ENCODE results near the gene EEF2.

Gene EEF2

DNA sequence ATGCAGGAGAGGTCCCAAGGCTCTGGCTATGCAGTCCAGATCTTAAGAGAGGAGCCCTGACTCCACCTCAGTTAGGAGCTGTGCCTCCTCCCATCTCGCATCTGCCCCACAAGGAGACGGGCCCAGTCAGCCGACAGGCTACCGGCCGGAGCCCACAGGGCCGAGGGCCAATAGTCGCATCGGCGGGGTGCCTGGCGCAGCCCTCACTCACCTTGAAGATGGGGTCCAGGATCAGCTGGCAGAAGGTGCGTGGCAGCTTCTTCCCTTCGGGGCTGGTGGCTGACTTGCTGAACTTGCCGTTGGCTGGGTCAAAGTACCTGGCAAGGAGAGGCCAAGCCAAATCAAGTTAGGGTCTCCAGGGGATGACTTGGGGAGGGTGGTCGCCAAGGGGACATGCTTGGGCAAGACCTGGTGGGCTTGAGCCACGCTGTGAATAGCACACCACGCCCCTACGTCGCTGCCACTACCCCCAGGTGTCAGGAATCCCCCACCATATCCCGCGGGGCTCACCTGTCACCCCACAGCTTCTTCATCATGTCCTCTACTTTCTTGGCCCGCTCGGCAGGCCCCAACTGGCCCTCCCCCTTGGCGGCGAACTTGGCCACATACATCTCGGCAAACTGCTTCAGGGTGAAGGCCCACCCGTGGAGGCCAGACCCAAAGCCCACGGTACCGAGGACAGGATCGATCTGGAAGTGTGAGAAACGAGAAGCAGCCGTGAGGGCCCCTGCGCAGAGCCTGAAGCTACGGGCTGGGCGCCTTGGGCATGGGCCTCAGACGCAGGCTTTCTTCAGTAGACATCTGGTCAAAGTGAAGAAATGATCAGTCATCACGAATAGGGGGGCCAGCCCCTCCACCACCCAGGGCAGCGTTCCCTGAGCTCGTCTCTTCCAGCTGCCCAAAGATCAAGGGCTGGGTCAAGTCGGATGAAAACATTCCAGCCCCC is 3.3 kb downstream of the EEF2 start:
- no peak for TF ChIP-seq ZBTB7A (IDR thresholded peaks at IDR 0.05; ENCODE audit: low read depth)
- TF ChIP-seq CEBPB (IDR thresholded peaks at IDR 0.05): no peak
- no peak for TF ChIP-seq FOXM1 (IDR thresholded peaks at IDR 0.05; ENCODE audit: borderline replicate concordance, low read depth)
- no peak for TF ChIP-seq YY1 (IDR thresholded peaks at IDR 0.05; ENCODE audit: low read depth)
- TF ChIP-seq, protein P1, sequence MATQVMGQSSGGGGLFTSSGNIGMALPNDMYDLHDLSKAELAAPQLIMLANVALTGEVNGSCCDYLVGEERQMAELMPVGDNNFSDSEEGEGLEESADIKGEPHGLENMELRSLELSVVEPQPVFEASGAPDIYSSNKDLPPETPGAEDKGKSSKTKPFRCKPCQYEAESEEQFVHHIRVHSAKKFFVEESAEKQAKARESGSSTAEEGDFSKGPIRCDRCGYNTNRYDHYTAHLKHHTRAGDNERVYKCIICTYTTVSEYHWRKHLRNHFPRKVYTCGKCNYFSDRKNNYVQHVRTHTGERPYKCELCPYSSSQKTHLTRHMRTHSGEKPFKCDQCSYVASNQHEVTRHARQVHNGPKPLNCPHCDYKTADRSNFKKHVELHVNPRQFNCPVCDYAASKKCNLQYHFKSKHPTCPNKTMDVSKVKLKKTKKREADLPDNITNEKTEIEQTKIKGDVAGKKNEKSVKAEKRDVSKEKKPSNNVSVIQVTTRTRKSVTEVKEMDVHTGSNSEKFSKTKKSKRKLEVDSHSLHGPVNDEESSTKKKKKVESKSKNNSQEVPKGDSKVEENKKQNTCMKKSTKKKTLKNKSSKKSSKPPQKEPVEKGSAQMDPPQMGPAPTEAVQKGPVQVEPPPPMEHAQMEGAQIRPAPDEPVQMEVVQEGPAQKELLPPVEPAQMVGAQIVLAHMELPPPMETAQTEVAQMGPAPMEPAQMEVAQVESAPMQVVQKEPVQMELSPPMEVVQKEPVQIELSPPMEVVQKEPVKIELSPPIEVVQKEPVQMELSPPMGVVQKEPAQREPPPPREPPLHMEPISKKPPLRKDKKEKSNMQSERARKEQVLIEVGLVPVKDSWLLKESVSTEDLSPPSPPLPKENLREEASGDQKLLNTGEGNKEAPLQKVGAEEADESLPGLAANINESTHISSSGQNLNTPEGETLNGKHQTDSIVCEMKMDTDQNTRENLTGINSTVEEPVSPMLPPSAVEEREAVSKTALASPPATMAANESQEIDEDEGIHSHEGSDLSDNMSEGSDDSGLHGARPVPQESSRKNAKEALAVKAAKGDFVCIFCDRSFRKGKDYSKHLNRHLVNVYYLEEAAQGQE (IDR thresholded peaks at IDR 0.05; ENCODE audit: low read depth): no peak
- TF ChIP-seq, protein P2, sequence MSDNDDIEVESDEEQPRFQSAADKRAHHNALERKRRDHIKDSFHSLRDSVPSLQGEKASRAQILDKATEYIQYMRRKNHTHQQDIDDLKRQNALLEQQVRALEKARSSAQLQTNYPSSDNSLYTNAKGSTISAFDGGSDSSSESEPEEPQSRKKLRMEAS (IDR thresholded peaks at IDR 0.05): no peak
- no peak for TF ChIP-seq TCF12 (IDR thresholded peaks at IDR 0.05; ENCODE audit: low read depth)
- no peak for TF ChIP-seq TEAD4 (IDR thresholded peaks at IDR 0.05)

DNA sequence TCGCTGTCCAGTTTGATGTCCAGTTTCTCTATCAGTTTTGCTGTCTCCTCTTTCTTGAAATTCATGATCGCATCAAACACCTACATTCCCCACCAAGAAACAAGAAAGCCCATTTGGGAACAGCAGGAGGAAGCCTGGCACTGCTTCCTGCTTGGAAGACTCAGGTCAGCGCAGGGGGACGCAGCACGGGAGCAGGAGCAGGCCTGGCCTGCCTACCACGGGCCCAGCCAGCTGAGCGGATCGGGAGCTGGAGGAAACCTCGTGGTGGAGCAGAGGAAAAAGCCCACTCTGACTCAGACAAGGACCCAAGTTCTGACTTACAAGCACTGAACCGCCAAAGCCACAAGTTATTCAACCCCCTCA is 3.9 kb downstream of the EEF2 start:
- TF ChIP-seq TAF1 (IDR thresholded peaks at IDR 0.05; ENCODE audit: low read depth) (no peak), ZBTB7A (IDR thresholded peaks at IDR 0.05; ENCODE audit: low read depth) (no peak), NFIC (IDR thresholded peaks at IDR 0.05) (no peak), YY1 (IDR thresholded peaks at IDR 0.05; ENCODE audit: low read depth) (no peak), TCF12 (IDR thresholded peaks at IDR 0.05; ENCODE audit: low read depth) (no peak), RAD21 (IDR thresholded peaks at IDR 0.05; ENCODE audit: low read depth) (no peak), FOXM1 (IDR thresholded peaks at IDR 0.05; ENCODE audit: borderline replicate concordance, low read depth) (no peak), CEBPB (IDR thresholded peaks at IDR 0.05) (no peak), CREB1 (IDR thresholded peaks at IDR 0.05; ENCODE audit: low read depth) (no peak), TEAD4 (IDR thresholded peaks at IDR 0.05) (no peak), EP300 (IDR thresholded peaks at IDR 0.05; ENCODE audit: borderline replicate concordance) (no peak), EGR1 (IDR thresholded peaks at IDR 0.05) (no peak)
- TF ChIP-seq, protein P2 (IDR thresholded peaks at IDR 0.05): no peak
- TF ChIP-seq, protein P3, sequence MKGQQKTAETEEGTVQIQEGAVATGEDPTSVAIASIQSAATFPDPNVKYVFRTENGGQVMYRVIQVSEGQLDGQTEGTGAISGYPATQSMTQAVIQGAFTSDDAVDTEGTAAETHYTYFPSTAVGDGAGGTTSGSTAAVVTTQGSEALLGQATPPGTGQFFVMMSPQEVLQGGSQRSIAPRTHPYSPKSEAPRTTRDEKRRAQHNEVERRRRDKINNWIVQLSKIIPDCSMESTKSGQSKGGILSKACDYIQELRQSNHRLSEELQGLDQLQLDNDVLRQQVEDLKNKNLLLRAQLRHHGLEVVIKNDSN (IDR thresholded peaks at IDR 0.05): no peak
- TF ChIP-seq, protein P1 (IDR thresholded peaks at IDR 0.05; ENCODE audit: low read depth): no peak

DNA sequence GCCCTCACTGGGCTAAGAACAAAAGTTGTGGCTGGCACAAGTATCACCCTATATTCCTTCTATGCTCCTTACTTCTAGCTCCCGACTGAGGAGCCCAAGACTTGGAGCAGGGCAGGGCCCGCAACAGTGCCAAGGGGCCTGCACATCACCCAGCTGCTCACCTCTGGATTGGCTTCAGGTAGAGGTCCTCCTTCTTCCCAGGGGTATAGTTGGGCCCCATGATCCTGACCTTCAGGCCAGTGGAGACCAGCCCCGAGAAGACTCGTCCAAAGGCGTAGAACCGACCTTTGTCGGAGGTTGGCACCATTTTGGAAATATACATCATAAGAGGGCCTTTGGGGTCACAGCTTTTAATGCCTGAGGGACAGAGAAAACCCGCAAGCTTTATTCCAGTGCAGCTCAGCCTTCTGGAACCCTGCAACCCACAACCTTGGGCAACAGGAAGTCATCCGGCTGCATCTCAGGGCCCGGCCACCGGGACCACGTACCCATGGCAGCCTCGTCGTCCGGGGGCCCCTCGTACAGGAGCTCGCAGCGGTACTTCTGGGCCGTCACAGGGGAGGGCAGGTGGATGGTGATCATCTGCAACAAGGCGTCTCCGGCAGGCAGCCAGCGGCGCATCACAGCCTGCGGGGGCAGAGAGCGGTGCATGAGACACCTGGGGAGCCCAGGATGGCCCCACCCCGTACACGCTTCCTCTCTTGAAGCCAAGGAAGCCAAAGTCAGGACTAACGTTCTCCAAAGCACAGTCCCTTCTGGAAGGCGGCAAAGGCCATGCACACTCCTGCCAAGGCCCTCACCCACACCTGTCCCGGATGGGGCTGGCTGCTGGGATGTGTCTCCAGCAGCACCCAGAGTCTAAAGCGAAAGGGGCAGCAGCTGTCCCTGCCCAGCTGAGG is 4.7 kb downstream of the EEF2 start:
- TF ChIP-seq CREB1 (IDR thresholded peaks at IDR 0.05; ENCODE audit: low read depth): no peak
- TF ChIP-seq, protein P3 (IDR thresholded peaks at IDR 0.05): no peak
- no peak for TF ChIP-seq TEAD4 (IDR thresholded peaks at IDR 0.05)
- TF ChIP-seq, protein P2 (IDR thresholded peaks at IDR 0.05): no peak
- TF ChIP-seq RAD21 (IDR thresholded peaks at IDR 0.05; ENCODE audit: low read depth): no peak
- TF ChIP-seq, protein P1 (IDR thresholded peaks at IDR 0.05; ENCODE audit: low read depth): no peak
- TF ChIP-seq EGR1 (IDR thresholded peaks at IDR 0.05): no peak
- TF ChIP-seq YY1 (IDR thresholded peaks at IDR 0.05; ENCODE audit: low read depth): no peak
- TF ChIP-seq TAF1 (IDR thresholded peaks at IDR 0.05; ENCODE audit: low read depth): no peak
- TF ChIP-seq FOXM1 (IDR thresholded peaks at IDR 0.05; ENCODE audit: borderline replicate concordance, low read depth): no peak
- no peak for TF ChIP-seq CEBPB (IDR thresholded peaks at IDR 0.05)
- no peak for TF ChIP-seq ZBTB7A (IDR thresholded peaks at IDR 0.05; ENCODE audit: low read depth)
- TF ChIP-seq NFIC (IDR thresholded peaks at IDR 0.05): no peak
- TF ChIP-seq TCF12 (IDR thresholded peaks at IDR 0.05; ENCODE audit: low read depth): no peak
- TF ChIP-seq EP300 (IDR thresholded peaks at IDR 0.05; ENCODE audit: borderline replicate concordance): no peak

Measured in Ishikawa (cell line).